ENCODE results near the gene NRK.
A peak's percentile ranks its signal among the peaks of the same experiment; 100 is the strongest.
"Not testable (repeated sequence)": the region's sequence is repeated elsewhere in the genome, so short reads cannot be mapped to it uniquely, and the experiment has no call there.

NRK gene, protein sequence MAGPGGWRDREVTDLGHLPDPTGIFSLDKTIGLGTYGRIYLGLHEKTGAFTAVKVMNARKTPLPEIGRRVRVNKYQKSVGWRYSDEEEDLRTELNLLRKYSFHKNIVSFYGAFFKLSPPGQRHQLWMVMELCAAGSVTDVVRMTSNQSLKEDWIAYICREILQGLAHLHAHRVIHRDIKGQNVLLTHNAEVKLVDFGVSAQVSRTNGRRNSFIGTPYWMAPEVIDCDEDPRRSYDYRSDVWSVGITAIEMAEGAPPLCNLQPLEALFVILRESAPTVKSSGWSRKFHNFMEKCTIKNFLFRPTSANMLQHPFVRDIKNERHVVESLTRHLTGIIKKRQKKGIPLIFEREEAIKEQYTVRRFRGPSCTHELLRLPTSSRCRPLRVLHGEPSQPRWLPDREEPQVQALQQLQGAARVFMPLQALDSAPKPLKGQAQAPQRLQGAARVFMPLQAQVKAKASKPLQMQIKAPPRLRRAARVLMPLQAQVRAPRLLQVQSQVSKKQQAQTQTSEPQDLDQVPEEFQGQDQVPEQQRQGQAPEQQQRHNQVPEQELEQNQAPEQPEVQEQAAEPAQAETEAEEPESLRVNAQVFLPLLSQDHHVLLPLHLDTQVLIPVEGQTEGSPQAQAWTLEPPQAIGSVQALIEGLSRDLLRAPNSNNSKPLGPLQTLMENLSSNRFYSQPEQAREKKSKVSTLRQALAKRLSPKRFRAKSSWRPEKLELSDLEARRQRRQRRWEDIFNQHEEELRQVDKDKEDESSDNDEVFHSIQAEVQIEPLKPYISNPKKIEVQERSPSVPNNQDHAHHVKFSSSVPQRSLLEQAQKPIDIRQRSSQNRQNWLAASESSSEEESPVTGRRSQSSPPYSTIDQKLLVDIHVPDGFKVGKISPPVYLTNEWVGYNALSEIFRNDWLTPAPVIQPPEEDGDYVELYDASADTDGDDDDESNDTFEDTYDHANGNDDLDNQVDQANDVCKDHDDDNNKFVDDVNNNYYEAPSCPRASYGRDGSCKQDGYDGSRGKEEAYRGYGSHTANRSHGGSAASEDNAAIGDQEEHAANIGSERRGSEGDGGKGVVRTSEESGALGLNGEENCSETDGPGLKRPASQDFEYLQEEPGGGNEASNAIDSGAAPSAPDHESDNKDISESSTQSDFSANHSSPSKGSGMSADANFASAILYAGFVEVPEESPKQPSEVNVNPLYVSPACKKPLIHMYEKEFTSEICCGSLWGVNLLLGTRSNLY (N-terminal part only)

DNA sequence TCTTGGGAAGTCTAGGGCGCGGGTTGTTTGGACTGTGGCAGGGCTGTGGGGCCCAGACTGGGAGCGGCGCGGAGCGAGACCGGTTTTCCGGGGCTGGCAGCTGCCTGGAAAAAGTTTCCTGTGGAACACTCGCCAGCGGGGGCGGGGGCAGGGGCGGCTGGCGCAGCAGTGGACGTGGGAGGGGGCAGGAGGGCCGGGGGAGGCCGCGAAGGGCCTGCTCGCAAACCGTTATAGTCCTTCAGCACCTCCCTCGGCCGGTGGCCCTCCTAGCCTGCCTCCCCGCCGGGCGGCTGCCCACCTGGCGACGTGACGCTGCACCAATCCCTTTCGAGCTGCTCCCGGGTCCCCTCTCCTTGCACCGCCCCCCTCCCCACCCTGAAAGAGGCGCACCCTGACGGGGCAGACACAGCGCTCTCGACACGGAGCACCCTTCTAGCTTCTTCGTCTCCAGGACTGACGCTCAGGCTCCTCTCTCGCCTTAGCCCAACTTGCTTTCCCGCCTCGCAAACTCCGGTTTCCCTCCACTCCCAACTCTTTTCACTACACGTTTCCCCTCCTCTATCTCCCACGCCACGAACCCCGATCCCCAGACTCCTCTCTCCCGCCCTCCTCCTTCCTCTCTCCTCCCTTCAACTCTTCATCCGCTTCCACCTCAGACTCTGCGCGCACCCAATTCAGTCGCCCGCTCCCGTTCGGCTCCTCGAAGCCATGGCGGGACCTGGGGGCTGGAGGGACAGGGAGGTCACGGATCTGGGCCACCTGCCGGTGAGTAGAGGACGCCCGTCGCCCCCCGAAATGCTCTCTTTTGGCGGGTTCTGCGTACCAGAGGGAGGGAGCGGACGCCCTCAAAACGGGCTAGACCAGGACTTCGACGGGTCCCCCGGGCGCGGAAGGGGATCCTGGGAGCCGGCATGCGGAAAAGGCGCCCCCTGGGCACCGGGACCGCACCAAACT lies at the start of gene NRK:
TSS of gene NRK (plus strand) at position 402 of the 954 bp plus-strand sequence. CDS start at position 709, 307 bp downstream.
- peak; percentile 9 for DNase-seq (ENCODE audit: low read depth)
- TF ChIP-seq, protein P1, sequence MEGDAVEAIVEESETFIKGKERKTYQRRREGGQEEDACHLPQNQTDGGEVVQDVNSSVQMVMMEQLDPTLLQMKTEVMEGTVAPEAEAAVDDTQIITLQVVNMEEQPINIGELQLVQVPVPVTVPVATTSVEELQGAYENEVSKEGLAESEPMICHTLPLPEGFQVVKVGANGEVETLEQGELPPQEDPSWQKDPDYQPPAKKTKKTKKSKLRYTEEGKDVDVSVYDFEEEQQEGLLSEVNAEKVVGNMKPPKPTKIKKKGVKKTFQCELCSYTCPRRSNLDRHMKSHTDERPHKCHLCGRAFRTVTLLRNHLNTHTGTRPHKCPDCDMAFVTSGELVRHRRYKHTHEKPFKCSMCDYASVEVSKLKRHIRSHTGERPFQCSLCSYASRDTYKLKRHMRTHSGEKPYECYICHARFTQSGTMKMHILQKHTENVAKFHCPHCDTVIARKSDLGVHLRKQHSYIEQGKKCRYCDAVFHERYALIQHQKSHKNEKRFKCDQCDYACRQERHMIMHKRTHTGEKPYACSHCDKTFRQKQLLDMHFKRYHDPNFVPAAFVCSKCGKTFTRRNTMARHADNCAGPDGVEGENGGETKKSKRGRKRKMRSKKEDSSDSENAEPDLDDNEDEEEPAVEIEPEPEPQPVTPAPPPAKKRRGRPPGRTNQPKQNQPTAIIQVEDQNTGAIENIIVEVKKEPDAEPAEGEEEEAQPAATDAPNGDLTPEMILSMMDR (conservative IDR thresholded peaks at IDR 0.05; ENCODE audit: low read depth, low read length): peak; percentile 18
- H3K4me3 ChIP-seq (ENCODE audit: low read depth, low read length): peak within 1 kb of the TSS; percentile 53

DNA sequence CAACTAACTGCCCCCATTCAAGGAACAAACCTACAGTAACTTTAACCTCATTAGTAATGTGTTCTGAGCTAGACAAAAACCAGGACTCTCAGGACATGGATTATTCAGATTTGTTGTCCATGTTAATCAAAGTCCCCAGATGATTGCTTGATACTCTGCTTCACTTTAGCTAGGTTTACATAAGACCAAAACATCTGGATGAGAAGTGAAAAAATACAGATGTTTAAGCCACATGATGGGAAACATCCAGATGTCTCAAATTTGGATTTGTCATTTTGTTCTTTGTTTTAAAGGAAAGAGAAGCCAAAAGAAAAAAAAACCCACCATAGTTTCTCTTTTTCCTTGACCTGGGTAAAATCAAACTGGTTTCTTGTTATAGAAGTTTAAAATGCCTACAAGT lies 48.5 kb upstream of the NRK start:
- DNase-seq (ENCODE audit: low read depth): no peak
- no peak overlapping the region for H3K4me3 ChIP-seq (ENCODE audit: low read depth, low read length)
- TF ChIP-seq, protein P1 (conservative IDR thresholded peaks at IDR 0.05; ENCODE audit: low read depth, low read length): no peak

DNA sequence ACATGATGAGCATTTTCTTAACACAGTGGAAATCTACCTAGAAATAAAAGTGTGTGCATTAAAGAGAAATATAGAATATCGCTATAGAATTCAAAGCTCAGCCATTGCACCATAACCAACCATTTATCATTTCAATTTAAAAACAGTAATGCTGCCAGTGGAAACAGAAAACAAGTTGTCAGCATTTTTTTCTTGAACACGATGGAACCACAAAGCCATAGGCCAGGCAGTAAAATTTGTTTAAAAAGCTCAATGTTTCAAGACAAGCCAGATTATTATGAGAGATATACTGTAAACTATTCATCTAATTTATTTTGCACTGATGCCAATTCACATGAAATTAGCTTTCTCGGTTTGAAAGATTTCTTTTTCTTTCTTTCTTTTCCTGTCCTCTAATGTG lies 46.7 kb upstream of the NRK start:
- TF ChIP-seq, protein P1 (conservative IDR thresholded peaks at IDR 0.05; ENCODE audit: low read depth, low read length): no peak

DNA sequence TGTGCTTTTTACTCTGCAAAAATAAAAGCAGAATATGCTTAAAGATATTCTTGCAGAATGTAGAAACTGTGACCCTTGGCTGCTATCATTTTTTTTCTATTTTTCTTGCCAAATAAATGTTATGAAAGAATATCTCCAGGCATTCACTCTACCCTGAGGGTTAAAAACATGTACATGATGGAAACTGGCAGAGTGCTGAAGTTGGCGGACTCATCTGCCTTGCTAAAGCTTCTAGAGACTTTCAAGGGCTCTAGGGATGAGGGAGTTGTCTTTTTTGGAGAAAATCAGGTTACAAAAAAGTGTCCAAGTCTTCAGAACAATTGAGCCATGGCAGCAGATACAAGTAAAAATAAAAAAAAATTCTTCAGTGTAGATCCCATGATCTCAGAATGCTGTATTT lies 40.5 kb upstream of the NRK start:
- TF ChIP-seq, protein P1 (conservative IDR thresholded peaks at IDR 0.05; ENCODE audit: low read depth, low read length): no peak
- H3K4me3 ChIP-seq (ENCODE audit: low read depth, low read length): no peak overlapping the region
- no peak for DNase-seq (ENCODE audit: low read depth)

More for the DNA sequence above, 46.7 kb upstream of the NRK start:
- H3K4me3 ChIP-seq (ENCODE audit: low read depth, low read length): no peak overlapping the region
- no peak for DNase-seq (ENCODE audit: low read depth)

DNA sequence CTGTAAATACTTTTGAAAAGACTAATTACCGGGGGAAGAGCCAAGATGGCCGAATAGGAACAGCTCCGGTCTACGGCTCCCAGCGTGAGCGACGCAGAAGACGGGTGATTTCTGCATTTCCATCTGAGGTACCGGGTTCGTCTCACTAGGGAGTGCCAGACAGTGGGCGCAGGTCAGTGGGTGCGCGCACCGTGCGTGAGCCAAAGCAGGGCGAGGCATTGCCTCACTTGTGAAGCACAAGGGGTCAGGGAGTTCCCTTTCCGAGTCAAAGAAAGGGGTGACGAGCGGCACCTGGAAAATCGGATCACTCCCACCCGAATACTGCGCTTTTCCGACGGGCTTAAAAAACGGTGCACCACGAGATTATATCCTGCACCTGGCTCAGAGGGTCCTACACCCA lies 25.5 kb upstream of the NRK start:
- DNase-seq (ENCODE audit: low read depth); H3K4me3 ChIP-seq (ENCODE audit: low read depth, low read length): not testable (repeated sequence)

DNA sequence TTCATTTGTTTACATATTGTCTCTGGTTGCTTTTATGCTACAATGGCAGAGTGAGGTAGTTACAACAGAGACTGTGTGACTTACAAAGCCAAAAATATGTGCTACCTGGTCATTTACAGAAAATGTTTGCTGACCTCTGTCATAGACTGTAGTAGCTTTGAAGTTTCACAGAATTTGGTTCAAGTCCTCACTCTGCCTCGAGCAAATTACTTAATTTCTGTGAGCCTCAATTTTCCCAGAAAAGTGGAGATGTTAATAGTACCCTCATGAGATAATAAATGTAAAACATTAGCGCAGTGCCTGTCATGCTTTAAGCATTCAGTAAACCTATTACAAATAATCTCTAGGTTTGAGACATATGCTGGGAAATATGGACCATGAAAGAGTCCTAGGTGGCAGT lies 18.4 kb upstream of the NRK start:
- DNase-seq (ENCODE audit: low read depth): no peak
- TF ChIP-seq, protein P1 (conservative IDR thresholded peaks at IDR 0.05; ENCODE audit: low read depth, low read length): no peak
- no peak overlapping the region for H3K4me3 ChIP-seq (ENCODE audit: low read depth, low read length)

DNA sequence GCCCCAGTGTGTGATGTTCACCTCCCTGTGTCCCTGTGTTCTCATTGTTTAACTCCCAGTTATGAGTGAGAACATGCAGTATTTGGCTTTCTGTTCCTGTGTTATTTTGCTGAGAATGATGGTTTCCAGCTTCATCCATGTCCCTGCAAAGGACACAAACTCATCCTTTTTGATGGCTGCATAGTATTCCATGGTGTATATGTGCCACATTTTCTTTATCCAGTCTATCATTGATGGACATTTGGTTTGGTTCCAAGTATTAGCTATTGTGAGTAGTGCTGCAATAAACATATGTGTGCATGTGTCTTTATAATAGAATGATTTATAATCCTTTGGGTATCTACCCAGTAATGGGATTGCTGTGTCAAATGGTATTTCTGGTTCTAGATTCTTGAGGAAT lies 16.7 kb upstream of the NRK start:
- not testable (repeated sequence) for DNase-seq (ENCODE audit: low read depth); H3K4me3 ChIP-seq (ENCODE audit: low read depth, low read length)
